ENCODE results near the gene PRR5L.

PRR5L gene

DNA sequence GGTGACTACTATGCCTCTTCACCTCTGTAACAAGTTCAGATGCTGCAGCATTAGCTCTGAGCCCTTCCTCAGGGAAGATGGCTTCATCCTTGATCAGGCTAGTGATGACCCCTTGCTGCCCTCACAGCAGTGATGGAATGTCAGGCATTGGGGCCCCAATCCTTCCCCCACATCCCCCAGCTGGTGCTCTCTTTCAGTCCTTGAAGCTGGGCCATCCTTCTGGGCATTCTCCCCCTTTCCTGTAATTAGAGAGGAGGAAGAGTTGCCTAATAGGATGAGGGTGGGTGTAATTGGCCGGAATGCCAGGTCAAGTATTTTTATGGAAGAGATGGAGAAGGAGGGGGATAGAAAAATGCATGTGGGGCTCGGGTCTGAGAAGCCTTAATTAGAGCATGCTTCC, 151.4 kb downstream of the PRR5L start:
- no peak for DNase-seq

DNA sequence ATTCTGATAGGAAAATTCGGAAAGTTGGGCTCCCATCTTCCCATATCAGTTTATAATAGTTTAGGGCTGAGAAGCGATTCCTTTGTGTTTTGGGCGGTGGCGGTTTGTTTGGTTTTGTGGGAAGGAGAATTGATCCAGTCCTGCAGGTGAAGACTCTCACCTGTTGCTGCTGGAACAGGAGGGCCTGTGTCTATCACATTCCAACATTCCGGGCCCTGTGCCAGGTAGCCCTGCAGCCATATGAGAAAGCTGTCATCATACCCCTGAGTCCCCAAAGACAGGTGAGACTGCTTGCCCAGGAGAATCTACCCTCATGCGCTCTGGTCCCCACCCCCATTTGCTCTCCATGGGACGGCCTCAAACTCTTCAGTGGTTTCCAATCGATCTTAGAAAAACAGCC, 151.9 kb downstream of the PRR5L start:
- DNase-seq: no peak

DNA sequence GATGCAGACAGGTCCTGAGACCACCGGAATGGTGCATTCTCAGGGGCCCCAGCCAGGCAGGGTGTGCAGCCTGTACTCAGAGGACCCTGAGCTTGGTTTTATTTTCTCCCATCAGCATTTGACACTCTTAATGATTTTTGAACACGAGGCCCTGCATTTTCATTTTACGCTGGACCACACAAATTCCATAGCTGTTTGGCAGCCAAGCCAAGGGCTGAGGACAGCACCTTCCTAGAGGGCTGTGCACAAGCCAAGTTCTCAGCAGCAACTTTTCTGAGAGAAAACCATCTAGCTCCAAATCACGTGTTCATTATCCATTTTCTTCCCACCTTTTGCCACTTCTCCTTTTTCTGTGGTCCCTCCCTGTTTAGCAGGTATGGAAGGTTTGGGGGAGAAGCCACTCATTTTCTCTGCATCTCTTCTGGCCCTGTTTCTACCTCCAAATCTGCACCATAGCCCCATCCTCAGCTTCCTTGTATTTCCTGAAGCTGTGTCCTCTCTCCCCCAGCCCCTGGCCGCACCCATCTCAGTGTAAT, 153.5 kb downstream of the PRR5L start:
- DNase-seq: no peak

DNA sequence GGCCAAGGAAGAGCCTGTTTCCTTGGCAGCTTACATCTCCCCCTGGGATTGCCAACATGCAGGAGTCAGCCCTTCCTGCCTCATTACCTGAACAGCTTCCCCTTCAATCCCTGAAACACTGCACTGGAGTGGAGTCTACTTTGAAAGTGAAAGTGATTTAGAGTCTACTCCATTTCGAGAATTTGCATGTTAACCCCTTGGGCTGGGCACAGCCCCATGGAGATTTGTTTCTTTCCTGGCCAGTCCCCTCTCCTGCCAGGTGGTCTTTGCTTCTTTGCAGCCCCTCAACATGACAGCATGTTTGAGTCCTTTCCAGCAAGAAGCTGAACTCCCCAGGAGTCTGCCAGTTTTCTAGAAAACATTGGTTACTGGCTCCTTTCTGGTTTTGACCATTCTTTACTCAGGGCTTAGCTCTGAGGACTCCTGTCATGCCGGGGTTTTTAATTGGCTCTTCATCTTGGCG, 154.1 kb downstream of the PRR5L start:
- no peak for DNase-seq

DNA sequence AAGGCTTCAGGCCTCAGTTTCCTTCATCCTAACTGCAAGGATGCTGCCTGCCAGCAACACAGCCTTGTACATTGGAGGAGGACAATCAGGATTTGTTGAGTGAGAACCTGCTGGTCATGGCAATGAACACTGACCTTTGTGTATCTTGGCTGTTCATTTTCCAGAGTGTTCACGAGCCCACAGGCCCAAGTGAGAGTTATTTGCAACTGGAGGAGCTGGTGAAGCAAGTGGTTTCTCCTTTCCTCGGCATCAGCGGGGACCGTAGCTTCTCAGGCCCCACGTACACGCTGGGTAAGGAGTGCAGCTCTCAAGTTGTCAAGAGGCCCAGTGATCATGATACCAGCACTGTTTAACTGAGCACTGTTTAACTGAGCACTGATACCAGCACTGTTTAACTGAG, 155.0 kb downstream of the PRR5L start:
- DNase-seq: no peak

DNA sequence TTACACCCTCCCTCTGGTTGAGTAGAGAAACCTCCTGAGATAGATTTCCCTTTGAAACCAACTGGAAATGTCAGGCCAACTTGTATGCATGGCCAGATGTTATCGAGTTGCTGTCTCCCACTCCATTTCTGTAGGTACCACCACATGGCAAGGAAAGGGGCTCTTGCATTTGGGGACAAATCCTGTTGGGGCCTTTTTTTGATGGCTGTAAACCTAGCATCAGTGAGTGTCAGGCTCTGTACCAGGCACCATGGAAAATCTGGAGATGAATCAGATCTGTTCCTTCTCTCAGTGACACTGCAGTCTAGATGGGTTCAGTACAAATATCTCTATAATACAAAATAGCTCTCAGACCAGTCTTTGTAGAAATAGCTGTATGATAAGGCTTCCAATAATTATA, 155.6 kb downstream of the PRR5L start:
- no peak for DNase-seq

DNA sequence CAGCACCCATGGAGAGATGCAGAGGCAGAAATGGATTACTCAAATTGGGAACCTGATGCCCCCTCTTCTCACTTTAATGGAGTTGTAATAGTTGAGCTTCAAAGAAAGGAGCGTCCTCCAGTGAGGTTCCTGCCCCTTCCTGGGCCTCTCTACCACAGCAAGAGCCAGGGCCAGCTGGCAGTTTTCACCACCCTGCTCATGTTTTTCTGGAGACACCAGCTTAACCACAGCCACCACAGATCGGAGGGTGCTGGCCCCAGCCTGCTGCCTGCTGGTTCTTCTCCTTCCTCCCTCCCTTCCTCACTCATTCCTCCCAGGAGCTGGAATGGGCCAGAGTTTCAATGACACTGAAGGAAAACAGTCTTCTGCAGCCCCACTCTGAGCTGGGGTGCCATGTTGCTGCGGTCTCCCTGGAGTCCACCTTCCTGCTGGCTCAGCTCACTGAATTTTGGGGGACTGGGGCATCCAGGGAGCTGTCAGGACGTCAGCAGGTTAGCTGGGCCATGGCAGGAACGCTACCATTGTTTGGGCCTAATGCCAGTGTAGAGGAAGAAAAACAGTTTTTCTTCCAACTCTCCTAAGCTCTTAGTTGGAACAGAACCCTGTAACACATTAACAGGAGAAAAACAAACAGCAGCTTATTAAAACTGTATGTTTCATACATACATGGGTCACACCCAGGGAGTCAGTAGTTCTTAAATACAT, 156.3 kb downstream of the PRR5L start:
- DNase-seq: peak; percentile 39

DNA sequence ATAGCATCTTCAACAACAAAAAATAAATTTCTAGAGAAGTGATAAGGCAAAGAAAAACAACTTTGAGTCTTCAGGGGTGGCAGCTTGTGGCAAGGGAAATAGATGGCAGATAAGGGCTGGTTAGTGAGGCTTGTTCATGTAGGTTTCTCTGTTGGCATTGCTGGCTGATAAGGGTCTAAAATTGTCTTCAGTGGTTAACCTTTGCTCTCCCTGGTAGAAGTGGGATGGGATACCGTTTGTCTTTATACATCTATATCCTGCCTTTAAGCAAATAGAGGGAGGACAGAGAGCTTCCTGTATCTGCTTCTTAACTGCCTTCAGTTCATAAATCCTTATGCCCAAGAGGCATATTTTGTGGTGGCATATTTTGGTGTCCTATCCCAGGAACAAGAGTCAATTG, 156.9 kb downstream of the PRR5L start:
- DNase-seq: peak; percentile 23

DNA sequence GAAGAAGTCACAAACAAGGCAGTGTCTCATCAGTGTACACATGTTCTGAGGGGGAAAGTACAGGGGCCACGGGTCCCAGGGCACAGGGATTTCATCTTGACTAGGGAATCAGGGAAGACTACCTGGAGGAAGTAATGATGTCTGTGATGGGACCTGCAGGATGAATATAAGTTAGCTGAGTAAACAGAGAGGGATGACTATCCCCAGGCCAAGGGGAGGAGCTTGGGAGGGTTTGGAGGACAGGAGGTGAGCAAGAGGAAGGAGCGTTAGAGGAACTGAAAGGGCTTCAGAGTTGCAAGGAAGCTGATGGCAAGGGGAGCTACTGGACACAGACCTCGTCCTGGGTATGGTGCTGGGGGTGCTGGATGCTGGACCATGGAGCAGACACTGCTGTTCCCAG, 157.6 kb downstream of the PRR5L start:
- no peak for DNase-seq

DNA sequence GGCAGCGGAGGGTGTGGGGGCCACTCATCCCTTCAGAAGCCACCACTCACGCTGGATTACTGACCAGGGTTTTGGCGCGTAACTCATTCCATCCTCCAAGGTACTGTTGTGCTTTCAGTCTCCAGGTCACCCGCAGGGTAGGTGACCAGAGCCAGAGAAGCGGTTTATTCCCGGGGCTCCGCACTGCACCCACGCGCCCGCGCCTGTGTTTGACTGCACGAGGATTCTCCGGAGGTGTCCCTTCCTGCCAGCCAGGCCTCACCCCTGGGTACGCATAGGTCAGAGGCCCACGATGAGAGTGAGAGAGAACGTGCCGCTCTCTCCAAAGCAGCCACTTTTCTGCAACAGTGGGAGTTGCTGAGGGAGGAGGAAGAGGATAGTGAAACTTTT, 158.5 kb downstream of the PRR5L start:
- DNase-seq: no peak

DNA sequence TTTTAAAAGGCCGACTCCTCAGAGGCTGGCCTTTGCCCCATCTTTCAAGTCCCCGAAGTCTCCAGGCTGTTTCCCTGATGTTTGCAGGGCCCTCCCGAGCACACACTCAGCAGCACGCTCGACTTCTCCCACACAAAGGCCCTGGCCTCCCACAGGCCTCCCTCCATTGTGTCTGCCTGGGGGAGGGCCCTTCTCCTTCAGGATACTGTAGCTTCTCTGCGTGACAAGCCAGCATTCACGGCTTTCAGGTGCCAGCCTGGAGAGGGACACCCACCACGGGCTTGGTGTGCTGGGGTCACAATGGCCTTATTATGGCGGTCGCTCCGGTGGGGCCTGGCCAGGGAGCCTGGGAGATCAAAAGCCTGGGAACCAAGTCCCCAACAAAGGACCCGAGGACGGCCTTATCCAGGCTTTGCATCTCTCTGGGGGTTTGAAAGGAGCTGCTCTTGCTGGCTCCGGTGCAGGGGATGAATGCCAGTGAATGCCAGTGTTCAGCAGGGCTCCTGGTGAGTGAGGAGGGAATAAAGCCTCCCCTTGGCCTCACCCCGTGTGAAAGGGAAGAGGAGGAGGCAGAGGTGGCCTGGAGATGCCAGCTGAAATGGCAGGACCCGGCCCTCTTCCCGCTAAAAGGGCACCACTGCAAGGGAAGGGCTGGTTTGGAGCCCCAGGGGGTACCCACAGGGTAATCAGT, 159.0 kb downstream of the PRR5L start:
- no peak for DNase-seq

DNA sequence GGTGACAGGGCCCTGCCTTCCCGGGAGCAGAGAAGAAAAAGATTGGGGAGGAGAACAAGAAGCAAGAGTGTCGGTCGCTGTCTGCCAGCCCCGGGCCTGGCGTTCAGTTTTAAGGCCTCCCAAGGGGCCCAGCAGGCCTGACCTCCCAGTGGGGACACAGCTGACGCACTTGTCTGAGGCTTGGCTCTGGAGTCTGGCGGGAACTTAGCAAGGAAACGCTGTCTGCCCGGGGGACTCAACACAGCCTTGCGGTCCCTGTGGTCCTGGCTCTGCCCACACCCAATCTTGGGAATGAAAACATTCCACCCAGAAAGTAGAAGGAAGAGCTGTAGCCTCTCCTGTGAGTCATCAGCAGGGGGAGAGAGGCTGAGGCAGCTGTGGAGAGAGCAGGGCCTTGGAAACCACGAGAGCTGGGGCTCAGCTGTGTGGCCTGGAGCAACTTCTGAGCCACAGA, 159.6 kb downstream of the PRR5L start:
- DNase-seq: no peak

DNA sequence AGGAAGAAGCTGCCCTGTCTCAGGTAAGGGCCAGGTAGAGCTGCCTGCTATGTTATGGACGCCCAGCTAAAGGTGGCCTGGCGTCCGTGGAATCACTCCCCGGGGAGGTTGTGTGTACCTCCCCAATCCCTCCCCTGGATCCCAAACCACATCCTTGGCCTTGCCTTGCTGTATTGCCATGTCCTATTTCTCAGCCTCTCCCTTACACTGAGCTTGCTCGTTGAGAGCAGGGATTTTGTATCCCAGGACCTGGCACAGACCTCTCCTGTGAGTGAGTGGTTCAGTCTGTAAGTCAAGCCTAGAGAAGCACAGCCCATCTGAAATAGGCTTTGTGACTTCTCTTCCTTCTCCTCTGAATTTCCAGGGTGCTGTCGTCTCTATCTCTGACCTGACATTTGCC, 160.1 kb downstream of the PRR5L start:
- no peak for DNase-seq

DNA sequence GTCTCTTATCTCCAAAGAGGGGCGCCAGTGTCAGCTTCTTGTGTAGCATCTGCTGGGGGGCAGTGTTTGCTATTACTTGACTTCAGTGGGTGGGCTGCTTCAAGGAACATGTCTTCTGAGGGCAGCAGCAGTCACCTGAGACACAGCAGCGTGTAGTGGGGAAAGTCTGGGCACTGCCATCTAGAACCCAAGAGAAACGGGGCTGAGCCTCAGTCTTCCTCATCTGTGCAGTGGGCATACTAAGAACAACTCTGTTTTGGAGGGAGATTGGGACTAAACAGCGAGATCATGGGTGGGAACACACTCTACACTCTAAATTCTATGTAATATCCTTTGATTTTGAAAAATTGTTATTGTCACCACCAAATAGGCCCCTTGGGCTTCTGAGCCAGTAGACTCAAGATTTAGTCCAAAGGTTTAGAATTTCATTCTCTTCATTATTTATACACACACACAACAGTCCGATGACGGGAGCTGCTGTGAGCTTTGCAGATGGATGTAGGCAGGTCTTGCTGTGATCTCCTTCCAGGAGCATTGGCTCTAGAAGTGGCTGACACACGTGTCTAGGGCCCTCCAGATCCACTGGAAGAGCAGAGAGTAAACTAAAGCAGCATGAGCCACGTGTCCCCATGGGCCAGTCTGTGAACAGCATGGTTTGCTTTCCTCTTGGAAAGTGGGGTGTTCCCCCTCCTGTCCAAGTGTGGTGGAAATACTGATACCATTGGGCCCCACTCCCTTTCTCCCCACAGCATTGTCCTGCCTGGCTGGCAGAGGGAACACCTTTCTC, 162.2 kb downstream of the PRR5L start:
- DNase-seq: no peak

DNA sequence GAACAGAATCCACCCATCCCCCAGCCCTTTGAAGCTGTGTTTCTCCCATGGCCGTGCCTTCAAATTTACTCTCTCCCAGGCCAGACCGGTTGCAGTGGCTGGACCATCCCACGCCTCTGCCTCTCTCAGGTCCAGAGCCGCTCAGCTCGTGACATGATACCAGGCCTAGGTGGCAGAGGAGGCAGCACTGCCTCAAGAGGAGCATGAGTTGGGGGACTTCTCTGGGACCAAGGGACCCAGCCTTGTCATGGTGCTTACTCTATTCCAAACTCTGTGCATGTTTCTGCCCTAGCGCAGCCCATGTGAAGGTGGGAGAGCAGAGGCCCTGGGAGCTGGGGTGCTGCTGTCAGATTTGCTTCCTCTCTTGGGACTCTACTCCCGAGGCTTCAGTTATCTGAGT, 163.0 kb downstream of the PRR5L start:
- DNase-seq: no peak

DNA sequence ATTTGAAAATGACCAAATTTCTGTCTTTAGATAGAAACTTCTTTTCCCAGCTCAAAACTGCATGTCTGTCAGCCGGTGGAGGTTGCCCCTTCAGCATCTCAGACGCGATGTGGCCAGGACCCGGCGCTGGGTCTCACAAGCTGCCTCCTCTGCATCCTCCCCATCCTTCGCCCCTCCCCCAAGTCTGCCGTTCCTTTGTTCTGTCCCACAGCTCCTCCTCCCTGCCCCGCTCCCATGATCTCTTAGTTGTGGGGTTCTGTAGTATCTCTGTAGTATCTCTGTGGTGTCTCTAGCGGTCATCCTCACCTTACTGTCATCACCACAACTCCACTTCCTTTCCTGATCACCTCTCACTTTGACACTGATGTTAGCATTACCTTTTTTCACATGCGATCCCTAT, 164.1 kb downstream of the PRR5L start:
- peak; percentile 6 for DNase-seq

DNA sequence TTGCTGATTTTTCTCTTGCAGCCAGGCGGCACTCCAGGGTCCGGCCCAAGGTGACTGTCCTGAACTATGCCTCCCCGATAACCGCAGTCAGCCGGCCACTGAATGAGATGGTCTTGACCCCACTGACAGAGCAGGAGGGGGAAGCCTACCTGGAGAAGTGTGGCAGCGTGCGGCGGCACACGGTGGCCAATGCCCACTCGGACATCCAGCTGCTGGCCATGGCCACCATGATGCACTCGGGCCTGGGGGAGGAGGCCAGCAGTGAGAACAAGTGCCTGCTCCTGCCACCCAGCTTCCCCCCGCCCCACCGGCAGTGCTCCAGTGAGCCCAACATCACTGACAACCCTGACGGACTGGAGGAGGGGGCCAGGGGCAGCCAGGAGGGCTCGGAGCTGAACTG, 166.2 kb downstream of the PRR5L start:
- DNase-seq: no peak

DNA sequence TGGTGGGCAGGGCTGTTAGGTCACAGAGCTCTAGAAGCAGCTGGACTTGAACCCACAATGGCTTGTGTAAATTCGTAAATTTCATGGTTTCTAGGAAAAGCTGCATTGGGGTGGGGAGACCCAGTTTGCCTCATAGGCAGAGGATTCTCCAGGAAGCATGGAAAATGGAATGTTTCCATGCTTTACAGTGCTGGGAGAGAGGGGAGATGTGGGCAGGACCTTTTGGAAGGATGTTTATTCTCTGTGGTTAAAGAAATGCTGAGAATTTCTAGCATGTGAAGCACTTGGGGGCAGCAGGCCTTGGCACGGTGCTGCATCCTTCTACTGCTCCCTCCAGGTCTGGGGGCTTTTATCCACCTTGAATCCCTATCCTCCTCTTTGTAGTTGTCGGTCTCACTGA, 167.7 kb downstream of the PRR5L start:
- no peak for DNase-seq

DNA sequence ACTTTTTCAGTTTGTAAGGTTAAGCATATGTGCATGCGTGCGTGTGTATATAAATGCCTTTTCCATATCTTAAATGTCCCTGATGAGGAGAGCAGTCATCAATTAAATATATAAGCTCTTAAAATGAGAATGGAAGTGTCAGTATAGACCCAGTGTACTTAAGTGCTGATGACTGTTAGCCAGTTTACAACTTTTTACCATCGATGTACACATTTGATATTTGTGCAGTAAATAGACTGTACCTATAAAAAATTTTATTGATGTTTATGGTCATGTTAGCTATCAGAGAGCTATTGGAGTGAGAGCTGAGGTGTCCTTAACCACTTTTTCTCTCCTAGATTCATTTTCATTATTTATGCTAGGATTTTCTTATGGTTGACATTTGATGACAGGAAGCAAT, 168.6 kb downstream of the PRR5L start:
- DNase-seq: no peak

DNA sequence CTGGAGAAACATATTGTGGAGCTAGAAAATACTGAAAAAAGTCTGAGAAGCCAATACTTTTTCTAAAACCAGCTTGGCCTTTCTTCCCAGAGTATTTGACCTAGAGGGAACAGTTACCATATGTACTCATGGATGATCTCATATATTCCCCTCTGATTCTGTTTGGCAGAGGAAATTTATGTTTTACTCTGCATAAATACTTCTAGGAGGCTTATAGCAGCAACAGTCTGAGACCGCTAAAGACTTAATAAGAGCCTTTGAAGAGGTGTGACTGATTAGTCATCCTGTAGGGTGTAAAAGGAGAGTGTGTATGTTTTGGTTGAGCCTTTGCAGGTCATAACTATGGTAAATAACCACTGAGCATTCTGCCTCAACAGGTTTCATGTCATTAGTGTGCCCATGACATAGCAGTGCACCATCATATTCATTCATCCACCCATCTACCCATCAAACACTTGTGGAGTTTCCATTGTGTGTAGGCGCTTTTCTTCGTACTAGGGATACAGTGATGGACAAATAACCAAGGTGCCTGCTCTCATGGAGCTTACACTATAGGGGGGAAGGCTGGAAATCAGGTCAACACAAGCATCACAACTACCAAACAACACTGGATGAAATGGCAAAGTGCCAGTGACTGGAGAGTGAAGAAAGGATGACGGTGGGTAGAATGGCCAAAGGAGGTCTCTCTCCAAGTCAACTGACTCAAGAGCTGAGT, 169.5 kb downstream of the PRR5L start:
- DNase-seq: no peak

DNA sequence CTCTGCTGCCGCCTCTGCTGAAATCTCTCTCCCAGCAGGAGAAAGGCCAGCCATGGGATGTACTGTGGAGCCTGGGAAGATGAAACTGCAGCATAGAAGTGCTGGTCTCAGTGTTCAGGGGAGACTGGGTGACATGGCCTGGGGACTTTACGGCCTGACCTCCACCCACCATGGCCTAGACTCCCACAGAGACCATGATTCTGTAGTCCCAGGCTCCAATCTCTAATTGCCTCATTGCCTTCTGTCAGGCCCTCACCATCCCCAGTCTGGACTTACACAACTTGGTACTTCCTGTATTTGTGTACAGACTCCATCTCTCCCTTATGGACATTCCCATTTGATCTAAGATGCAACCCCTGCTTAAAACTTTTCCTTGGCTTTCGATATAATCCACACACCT, 170.9 kb downstream of the PRR5L start:
- DNase-seq: no peak

DNA sequence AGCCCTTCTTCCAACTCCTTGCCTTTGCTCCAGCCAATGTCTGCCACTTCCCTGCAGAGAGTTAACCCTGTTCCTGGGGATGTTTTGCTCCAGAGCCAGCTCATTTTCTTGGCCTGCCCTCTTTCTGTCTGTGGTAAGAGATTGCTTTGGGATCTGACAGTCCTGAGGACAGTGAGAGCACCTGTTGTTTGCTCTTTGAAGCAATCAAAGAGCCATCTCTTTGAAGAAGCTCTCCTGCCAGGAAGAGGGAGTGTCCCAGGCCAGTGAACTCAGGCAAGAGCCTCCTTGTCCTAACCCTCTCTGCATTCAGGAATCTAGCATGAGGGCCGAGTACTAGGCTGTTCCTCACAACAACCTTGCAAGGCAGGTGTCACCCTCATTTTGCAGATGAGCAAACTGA, 171.8 kb downstream of the PRR5L start:
- no peak for DNase-seq

DNA sequence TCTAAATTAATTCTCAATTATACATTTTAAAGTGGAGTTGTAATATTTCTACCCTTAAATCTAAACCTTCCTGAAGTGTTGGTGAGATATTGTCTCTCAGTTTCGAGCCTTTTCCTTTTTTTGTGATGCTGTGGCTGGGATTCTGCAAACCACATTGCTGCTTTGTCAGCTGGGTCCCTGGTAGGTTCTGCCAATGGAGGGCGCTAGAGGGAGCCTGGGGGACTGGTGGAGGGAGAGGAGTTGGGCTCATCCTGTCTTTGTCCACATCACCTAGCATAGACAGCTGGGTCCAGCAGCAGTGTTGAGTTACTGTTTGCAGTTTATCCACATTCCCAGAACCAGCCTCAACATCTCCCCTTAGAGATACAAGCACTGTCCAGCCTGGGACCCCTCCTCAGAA, 173.0 kb downstream of the PRR5L start:
- DNase-seq: peak; percentile 20
